Activated CD4-positive, alpha-beta memory T cell treated with anti-CD3 and anti-CD28 coated beads for 36 hours (primary cell): ENCODE results near the gene STXBP2. TPM values are rescaled to one million over a fixed set of nuclear protein-coding genes. Genes with fewer than 3 reads are reported as not detected.

Experiments
- CTCF ChIA-PET: fragments of 350-600 bp; sonication (Branson Sonifier 250); formaldehyde crosslinking; loops from one replicate; lab custom pipeline; 2021; ENCODE audit warnings: antibody characterized with exemption, inconsistent platforms; lab: Charles Lee
- POLR2A ChIA-PET: fragments of 350-600 bp; sonication (Branson Sonifier 250); formaldehyde crosslinking; loops from one replicate; lab custom pipeline; 2021; ENCODE audit warnings: antibody characterized with exemption; lab: Charles Lee
- DNase-seq: peaks from one replicate; pipeline ENCODE4 v3.0.0-alpha.2; 2020
- H3K27ac Mint-ChIP-seq: one replicate; pipeline ENCODE4 v1.8.0; 2021; ENCODE audit warnings: mixed read lengths
- H3K27me3 Mint-ChIP-seq: one replicate; pipeline ENCODE4 v1.8.0; 2021; ENCODE audit warnings: mixed read lengths
- H3K36me3 Mint-ChIP-seq: one replicate; pipeline ENCODE4 v1.8.0; 2021; ENCODE audit warnings: mixed read lengths
- H3K4me1 Mint-ChIP-seq: one replicate; pipeline ENCODE4 v1.8.0; 2021; ENCODE audit warnings: low read depth, mixed read lengths
- H3K4me3 Mint-ChIP-seq: one replicate; pipeline ENCODE4 v1.8.0; 2021; ENCODE audit warnings: mild to moderate bottlenecking, mixed read lengths
- H3K9me3 Mint-ChIP-seq: one replicate; pipeline ENCODE4 v1.8.0; 2021; ENCODE audit warnings: mixed read lengths
- intact Hi-C: fragments of 100-400 bp; cut with micrococcal nuclease; formaldehyde crosslinking; loops from one replicate; pipeline ENCODE4 v1.15.1; 2023
- microRNA-seq: library from miRNA; unstranded; fragments of <30 nt; microRNA quantifications from one replicate; pipeline ENCODE4 v1.2.0, GENCODE V29; 2022; ENCODE audit warnings: borderline number of aligned reads, borderline microRNAs expressed, borderline replicate concordance
- total RNA-seq, 2 experiments: library from RNA; stranded (reverse); gene quantifications; one replicate each; pipeline ENCODE4 v1.2.3, GENCODE V29; 2021

The STXBP2 gene
- total RNA-seq, 2 experiments from 2014 or later = 109 to 111 TPM

DNA sequence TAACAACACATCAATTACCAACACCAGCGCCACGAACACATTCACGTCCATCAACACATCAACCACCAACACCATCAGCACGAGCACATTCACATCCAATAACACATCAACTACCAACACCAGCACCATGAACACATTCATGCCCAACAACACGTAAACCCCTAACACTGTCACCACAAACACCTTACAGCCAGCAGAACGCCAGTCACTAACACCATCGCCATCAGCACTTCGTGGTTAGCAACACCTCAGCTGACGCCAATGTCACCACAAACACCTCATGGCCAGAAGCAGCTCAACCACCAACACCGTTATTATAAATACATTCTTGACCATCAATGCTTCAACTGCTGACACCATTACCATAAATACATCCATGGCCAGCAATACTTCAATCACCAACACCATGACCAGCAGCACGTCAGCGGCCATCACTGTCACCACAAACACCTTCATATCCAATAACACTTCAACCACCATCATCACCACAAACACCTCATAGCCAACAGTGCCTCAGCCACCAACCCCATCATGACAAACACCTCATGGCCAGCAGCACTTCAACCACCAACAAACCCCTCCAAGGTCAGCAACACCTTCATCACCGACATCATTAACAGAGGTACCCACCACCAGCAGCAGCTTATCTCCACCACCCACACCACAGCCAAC, 55.6 kb downstream of the STXBP2 start:
- peak; percentile 17 for DNase-seq
- H3K4me1 Mint-ChIP-seq = no peaks in the 10 kb centered on the region
- H3K36me3 Mint-ChIP-seq = no peaks in the 10 kb centered on the region
- CTCF ChIA-PET = no interaction called here
- intact Hi-C loops = no loop called here
- H3K9me3 Mint-ChIP-seq = no peaks in the 10 kb centered on the region
- POLR2A ChIA-PET = no interaction called here
- peaks cover 10% of the 10 kb centered on the region for H3K27me3 Mint-ChIP-seq
- no peak overlapping the region for H3K27ac Mint-ChIP-seq
- no peak overlapping the region for H3K4me3 Mint-ChIP-seq

DNA sequence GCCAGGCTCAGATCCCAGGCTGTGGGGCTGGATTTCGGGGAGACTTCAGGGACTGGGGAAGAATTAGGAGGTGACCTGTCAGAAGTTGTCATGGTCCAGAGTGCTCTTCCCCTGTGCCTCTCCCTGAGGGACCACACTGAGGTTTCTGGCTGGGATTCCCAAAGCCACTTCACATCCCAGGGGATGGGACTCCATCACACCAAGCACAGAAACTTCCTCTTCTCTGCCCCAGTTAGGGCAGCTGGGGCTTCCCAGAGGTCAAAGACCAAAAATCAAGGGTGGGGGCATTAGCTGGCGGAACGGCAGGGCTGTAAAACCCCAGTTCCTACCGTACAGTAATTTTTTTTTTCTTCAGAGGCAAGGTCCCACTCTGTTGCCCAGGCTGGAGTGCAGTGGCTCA, 57.6 kb downstream of the STXBP2 start:
- CTCF ChIA-PET = interaction anchor here (0.6 to 1.5 kb wide), 2 partner anchors 13 to 318 kb away, joined by 6 to 7 read pairs; partner anchors contain the start of gene TRAPPC5
- H3K27me3 Mint-ChIP-seq = peaks cover 21% of the 10 kb centered on the region
- intact Hi-C loops = no loop called here
- H3K36me3 Mint-ChIP-seq = no peaks in the 10 kb centered on the region
- no peak for DNase-seq
- no peak overlapping the region for H3K4me3 Mint-ChIP-seq
- H3K4me1 Mint-ChIP-seq = peaks cover 6% of the 10 kb centered on the region
- H3K27ac Mint-ChIP-seq = no peak overlapping the region
- POLR2A ChIA-PET = no interaction called here
- H3K9me3 Mint-ChIP-seq = no peaks in the 10 kb centered on the region

Small RNAs within 50 kb of the gene (microRNA-seq; reads per million reads assigned to microRNA genes)
- not detected for gene MIR6792

Other genes with a start within 250 kb of the STXBP2 start
- 1 to 10 TPM; 2.1 to 2.2 TPM for gene PEX11G, start 148.1 kb upstream of the STXBP2 start, total RNA-seq
- gene ZNF358, start 121.0 kb upstream of the STXBP2 start, total RNA-seq = 1 to 10 TPM; 4.6 to 6.0 TPM
- 1 to 10 TPM; 7.4 to 9.5 TPM for gene MCOLN1, start 114.5 kb upstream of the STXBP2 start, total RNA-seq
- gene PNPLA6, start 101.4 kb upstream of the STXBP2 start, total RNA-seq = 100 to 1,000 TPM; 106 to 121 TPM
- under 1 TPM; 0.17 to 0.31 TPM for gene CAMSAP3, start 41.2 kb upstream of the STXBP2 start, total RNA-seq
- 10 to 100 TPM; 50.0 to 52.4 TPM for gene XAB2, start 7.6 kb upstream of the STXBP2 start, total RNA-seq
- gene PET100, start 7.3 kb upstream of the STXBP2 start, total RNA-seq = 100 to 1,000 TPM; 106 to 114 TPM
- gene PCP2, start 3.4 kb upstream of the STXBP2 start, total RNA-seq = under 1 TPM; 0.41 to 0.62 TPM
- gene RETN, start 31.9 kb downstream of the STXBP2 start, total RNA-seq = not detected
- gene MCEMP1, start 40.0 kb downstream of the STXBP2 start, total RNA-seq = not detected
- 10 to 100 TPM; 77.5 to 88.2 TPM for gene TRAPPC5, start 43.7 kb downstream of the STXBP2 start, total RNA-seq
- gene FCER2, start 65.0 kb downstream of the STXBP2 start, total RNA-seq = 1 to 10 TPM; 3.5 to 4.1 TPM
- gene CLEC4G, start 95.0 kb downstream of the STXBP2 start, total RNA-seq = not detected
- not detected for gene CD209, start 110.4 kb downstream of the STXBP2 start, total RNA-seq
- not detected for gene CLEC4M, start 126.1 kb downstream of the STXBP2 start, total RNA-seq
- gene EVI5L, start 193.1 kb downstream of the STXBP2 start, total RNA-seq = 1 to 10 TPM; 5.0 to 5.6 TPM
- under 1 TPM; 0.14 to 0.19 TPM for gene PRR36, start 237.3 kb downstream of the STXBP2 start, total RNA-seq